HCT116 (cell line): Measurements from ENCODE around the gene ASAP2. TPM values are rescaled to one million over a fixed set of nuclear protein-coding genes. Genes with fewer than 3 reads are reported as not detected.

Source experiments
- ATAC-seq: fragments of 200-7000 bp; cut with Tn5 transposase; 2 replicates; pipeline ENCODE4 v1.9.1; 2020; ENCODE audit warnings: mild to moderate bottlenecking, moderate library complexity
- BruUV-seq: library from RNA; stranded (reverse); fragments of 400-500 nt; replicated peaks from 2 replicates; lab custom pipeline; 2021; lab: Mats Ljungman, UMichigan
- CTCF ChIA-PET: fragments of 300-600 bp; sonication (Branson Sonifier 250); formaldehyde crosslinking; loops from one replicate; lab custom pipeline; 2021; ENCODE audit warnings: antibody characterized with exemption; lab: Charles Lee
- POLR2A ChIA-PET: fragments of 300-600, 350-600 bp; sonication (Branson Sonifier 250); formaldehyde crosslinking; loops from one replicate; lab custom pipeline; 2021; ENCODE audit warnings: antibody characterized with exemption; lab: Charles Lee
- RAD21 ChIA-PET, 2 experiments: fragments of 300-600 bp; sonication (Branson Sonifier 250); formaldehyde crosslinking; loops; one replicate each; lab custom pipeline; 2023; ENCODE audit warnings: low total read pairs in 2 of 2; ENCODE audit not compliant: uncharacterized antibody in 2 of 2, unreplicated experiment in 2 of 2, low non-redundant PET in 1 of 2; lab: Charles Lee
- DNase-seq: peaks from one replicate; pipeline ENCODE4 v3.0.0-alpha.2; 2010; ENCODE audit warnings: low read depth, low spot score
- H2AFZ ChIP-seq: fragments of 200-600 bp; shearing (Covaris generic), sonication (generic); 2 replicates; pipeline ENCODE4 v1.6.1; 2017; ENCODE audit warnings: low read depth, mixed run types, mixed read lengths, antibody characterized with exemption, low read length; ENCODE audit not compliant: poor library complexity, severe bottlenecking
- H3K27ac ChIP-seq: 2 replicates; pipeline ENCODE4 v1.5.1; 2012; ENCODE audit warnings: low read depth, low read length
- H3K27me3 ChIP-seq: fragments of 200-600 bp; sonication (generic); 2 replicates; pipeline ENCODE4 v1.6.1; 2016; ENCODE audit warnings: mixed run types, low read length, mixed read lengths; ENCODE audit not compliant: insufficient read depth
- H3K36me3 ChIP-seq, 2 experiments: fragments of 200-500 bp in 1 of 2; fragments of 200-600 bp in 1 of 2; sonication (Bioruptor generic) in 1 of 2; sonication (generic) in 1 of 2; 2 replicates each; pipeline versions ENCODE4 v1.5.1 to v1.6.1; 2014 to 2016; ENCODE audit warnings: low read length in 2 of 2, inconsistent platforms in 1 of 2, mixed read lengths in 1 of 2, mixed run types in 1 of 2; ENCODE audit not compliant: insufficient read depth in 2 of 2, control insufficient read depth in 1 of 2
- H3K4me1 ChIP-seq, 2 experiments: fragments of 200-600 bp in 1 of 2; sonication (generic) in 1 of 2; 2 replicates each; pipeline versions ENCODE4 v1.5.1 to v1.6.1; 2012 to 2017; ENCODE audit warnings: low read length in 2 of 2, inconsistent platforms in 1 of 2, mild to moderate bottlenecking in 1 of 2, mixed read lengths in 1 of 2, mixed run types in 1 of 2, moderate library complexity in 1 of 2; ENCODE audit not compliant: insufficient read depth in 2 of 2, control insufficient read depth in 1 of 2
- H3K4me2 ChIP-seq: fragments of 200-600 bp; sonication (generic); 2 replicates; pipeline ENCODE4 v1.6.1; 2017; ENCODE audit warnings: mixed run types, low read length, mixed read lengths
- H3K4me3 ChIP-seq, 2 experiments: fragments of 200-600 bp in 1 of 2; sonication (generic) in 1 of 2; replicated peaks in 1 of 2; 2 replicates each; pipeline ENCODE4 v1.5.1; 2011 to 2016; ENCODE audit warnings: low read length in 2 of 2, control low read depth in 1 of 2, low read depth in 1 of 2, mild to moderate bottlenecking in 1 of 2, mixed read lengths in 1 of 2, mixed run types in 1 of 2
- H3K79me2 ChIP-seq: fragments of 200-600 bp; sonication (generic); 2 replicates; pipeline ENCODE4 v1.6.1; 2017; ENCODE audit warnings: mild to moderate bottlenecking, mixed run types, low read length, moderate library complexity, mixed read lengths; ENCODE audit not compliant: insufficient read depth
- H3K9ac ChIP-seq: fragments of 200-600 bp; sonication (generic); 2 replicates; pipeline ENCODE4 v1.6.1; 2016; ENCODE audit warnings: low read length, mixed read lengths
- H3K9me2 ChIP-seq: fragments of 200-600 bp; sonication (generic), shearing (Covaris generic); 2 replicates; pipeline ENCODE4 v1.6.1; 2017; ENCODE audit warnings: mixed run types, mild to moderate bottlenecking, moderate library complexity; ENCODE audit not compliant: insufficient read depth
- H3K9me3 ChIP-seq, 2 experiments: fragments of 200-500 bp in 1 of 2; fragments of 200-600 bp in 1 of 2; sonication (Bioruptor generic) in 1 of 2; sonication (generic) in 1 of 2; 2 replicates each; pipeline ENCODE4 v1.6.1; 2014 to 2017; ENCODE audit warnings: low read length in 2 of 2, mixed read lengths in 2 of 2, inconsistent platforms in 1 of 2, low read depth in 1 of 2, mild to moderate bottlenecking in 1 of 2, mixed run types in 1 of 2, moderate library complexity in 1 of 2; ENCODE audit not compliant: control insufficient read depth in 1 of 2, insufficient read depth in 1 of 2
- H4K20me1 ChIP-seq: fragments of 200-600 bp; sonication (generic), shearing (Covaris generic); 2 replicates; pipeline ENCODE4 v1.6.1; 2017; ENCODE audit warnings: mixed run types, mild to moderate bottlenecking, moderate library complexity; ENCODE audit not compliant: insufficient read depth
- CBX3 ChIP-seq: IDR thresholded peaks from 2 replicates; pipeline ENCODE4 v1.6.1; 2012; ENCODE audit warnings: low read depth
- CTCF ChIP-seq, 3 experiments: fragments of 200-600 bp in 1 of 3; sonication (generic) in 1 of 3; IDR thresholded peaks in 2 of 3; conservative IDR thresholded peaks in 1 of 3; 2 replicates each; pipeline ENCODE4 v1.5.1; 2012 to 2017; ENCODE audit warnings: low read depth in 2 of 3, low read length in 2 of 3, antibody characterized with exemption in 1 of 3, borderline replicate concordance in 1 of 3, control low read depth in 1 of 3, mild to moderate bottlenecking in 1 of 3, mixed read lengths in 1 of 3, mixed run types in 1 of 3, moderate library complexity in 1 of 3; ENCODE audit not compliant: insufficient read depth in 1 of 3
- EGR1 ChIP-seq: IDR thresholded peaks from 2 replicates; pipeline ENCODE4 v1.6.1; 2012; ENCODE audit warnings: low read depth
- EZH2phosphoT487 ChIP-seq: fragments of 200-600 bp; IDR thresholded peaks from 2 replicates; pipeline ENCODE4 v1.6.1; 2018; ENCODE audit warnings: antibody characterized with exemption, borderline replicate concordance
- FOSL1 ChIP-seq: IDR thresholded peaks from 2 replicates; pipeline ENCODE4 v1.6.1; 2012; ENCODE audit warnings: low read depth
- POLR2AphosphoS5 ChIP-seq: IDR thresholded peaks from 2 replicates; pipeline ENCODE4 v1.6.1; 2011; ENCODE audit warnings: mild to moderate bottlenecking, low read depth, low read length, moderate library complexity
- REST ChIP-seq: IDR thresholded peaks from 2 replicates; pipeline ENCODE4 v1.6.1; 2012; ENCODE audit warnings: low read depth
- ZFX ChIP-seq: fragments of 450-650 bp; IDR thresholded peaks from 2 replicates; pipeline ENCODE4 v1.6.1; 2017
- intact Hi-C: fragments of 100-400 bp; cut with micrococcal nuclease; formaldehyde crosslinking; loops from 2 replicates; pipeline ENCODE4 v1.10.0; 2022
- total RNA-seq: library from RNA; stranded (reverse); gene quantifications from one replicate; pipeline ENCODE4 v1.2.1, GENCODE V29; 2021; ENCODE audit not compliant: unreplicated experiment

Gene ASAP2
- total RNA-seq, 1 experiment from 2014 or later: 16.5 TPM

GRCh38 chr2:9388199-9388681, 181.6 kb downstream of the ASAP2 start:
- no peak overlapping the region for H3K4me2 ChIP-seq
- intact Hi-C loops: no loop called here
- no TSS peak for BruUV-seq
- RAD21 ChIA-PET: interaction anchor here in 1 of 2 experiments (0.6 kb wide), 1 partner anchor 22 kb away, joined by 3 read pairs; no protein-coding TSS in a partner anchor
- H3K9ac ChIP-seq: no peak overlapping the region
- H3K36me3 ChIP-seq: peaks cover 0 to 4% of the 10 kb centered on the region in 2 experiments; a peak in 1 of 4 replicates
- ATAC-seq: no peak
- no peak overlapping the region for H2AFZ ChIP-seq
- CTCF ChIA-PET: no interaction called here
- H3K27me3 ChIP-seq: no peaks in the 10 kb centered on the region
- no peaks in the 10 kb centered on the region for H4K20me1 ChIP-seq
- POLR2A ChIA-PET: interaction anchor here (0.6 kb wide), 1 partner anchor 170 kb away, joined by 3 read pairs; no protein-coding TSS in a partner anchor
- peaks cover 20 to 32% of the 10 kb centered on the region in 2 experiments for H3K4me1 ChIP-seq
- no peak for TF ChIP-seq POLR2AphosphoS5
- no peak for TF ChIP-seq FOSL1
- no peak for TF ChIP-seq REST
- no peak for TF ChIP-seq ZFX
- no peak for TF ChIP-seq CTCF (IDR thresholded peaks at IDR 0.05 in 2 of 3, conservative IDR thresholded peaks at IDR 0.05 in 1 of 3; ENCODE audit: borderline replicate concordance in 1 of 3, insufficient read depth in 1 of 3, low read depth in 2 of 3, low read length in 2 of 3)
- no peak for TF ChIP-seq EZH2phosphoT487
- TF ChIP-seq CBX3: no peak
- no peak for TF ChIP-seq EGR1
- no peak for DNase-seq
- H3K79me2 ChIP-seq: no peaks in the 10 kb centered on the region
- H3K9me2 ChIP-seq: no peaks in the 10 kb centered on the region
- H3K4me3 ChIP-seq: no peak overlapping the region
- no peak overlapping the region; the same call in 1 of the 2 replicates for H3K27ac ChIP-seq
- H3K9me3 ChIP-seq: no peaks in the 10 kb centered on the region
